ENCODE results near the gene NATD1.

NATD1 gene

DNA sequence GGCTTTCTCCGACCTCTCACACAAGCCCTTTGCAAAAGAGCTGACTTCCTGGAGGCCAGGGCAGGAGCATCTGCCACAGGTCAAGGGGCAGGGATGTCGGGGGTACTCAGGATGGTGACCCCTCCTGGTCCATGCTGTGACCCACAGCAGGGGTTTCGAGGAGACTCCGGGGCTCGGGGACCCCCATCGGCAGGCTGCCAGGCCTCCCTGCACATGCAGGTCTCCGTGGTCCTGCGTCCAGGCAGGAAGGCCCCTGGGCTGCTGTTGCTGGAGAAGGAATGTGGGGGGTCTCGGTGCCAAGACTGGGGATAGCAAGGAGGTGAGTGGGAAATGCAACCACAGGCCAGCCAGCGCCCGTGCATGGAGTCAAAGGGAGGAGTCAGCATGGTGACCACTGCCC is 11.6 kb downstream of the NATD1 start:
- in situ Hi-C loops (cut with HindIII; ENCODE audit: low sequenced_read_pairs): no loop called here

DNA sequence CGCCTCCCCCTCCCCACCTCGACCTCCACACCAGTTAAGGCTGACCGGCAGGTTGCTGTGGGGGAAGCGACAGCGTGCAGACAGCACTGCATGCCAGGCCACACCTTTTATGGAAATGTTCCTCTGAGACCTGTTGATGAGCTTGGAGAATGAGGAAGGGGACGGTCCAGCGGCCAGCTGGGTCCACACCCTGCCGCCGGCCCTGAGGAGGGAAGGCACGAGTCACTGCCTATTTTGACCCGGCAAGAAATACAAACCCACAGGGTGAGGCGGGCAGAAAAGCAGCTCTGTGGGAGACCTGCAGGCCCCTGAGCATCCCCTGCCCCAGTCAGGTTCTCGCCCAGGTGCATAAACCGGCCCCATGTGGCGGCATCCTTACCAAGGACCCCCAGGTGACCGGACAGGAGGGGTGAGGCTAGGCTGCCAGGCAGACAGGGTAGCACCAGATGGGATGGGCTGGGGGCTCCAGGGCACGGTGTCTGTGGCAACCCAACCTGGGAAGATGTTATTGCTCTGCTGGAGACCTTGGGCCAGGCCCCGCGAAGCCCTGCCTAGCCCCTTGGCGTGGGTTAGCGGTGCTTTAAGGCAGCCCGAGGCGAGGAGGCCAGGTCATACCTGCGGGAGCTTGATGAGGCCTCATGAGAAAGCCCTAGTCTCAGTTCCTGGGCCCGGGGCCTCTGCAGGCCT is 12.7 kb downstream of the NATD1 start:
- in situ Hi-C loops (cut with HindIII; ENCODE audit: low sequenced_read_pairs): no loop called here

More for the DNA sequence above, 11.6 kb downstream of the NATD1 start:
- H3K4me3 ChIP-seq (ENCODE audit: low read depth, low read length): no peak overlapping the region
- no peak for DNase-seq (ENCODE audit: low read depth)
- TF ChIP-seq, protein P1, sequence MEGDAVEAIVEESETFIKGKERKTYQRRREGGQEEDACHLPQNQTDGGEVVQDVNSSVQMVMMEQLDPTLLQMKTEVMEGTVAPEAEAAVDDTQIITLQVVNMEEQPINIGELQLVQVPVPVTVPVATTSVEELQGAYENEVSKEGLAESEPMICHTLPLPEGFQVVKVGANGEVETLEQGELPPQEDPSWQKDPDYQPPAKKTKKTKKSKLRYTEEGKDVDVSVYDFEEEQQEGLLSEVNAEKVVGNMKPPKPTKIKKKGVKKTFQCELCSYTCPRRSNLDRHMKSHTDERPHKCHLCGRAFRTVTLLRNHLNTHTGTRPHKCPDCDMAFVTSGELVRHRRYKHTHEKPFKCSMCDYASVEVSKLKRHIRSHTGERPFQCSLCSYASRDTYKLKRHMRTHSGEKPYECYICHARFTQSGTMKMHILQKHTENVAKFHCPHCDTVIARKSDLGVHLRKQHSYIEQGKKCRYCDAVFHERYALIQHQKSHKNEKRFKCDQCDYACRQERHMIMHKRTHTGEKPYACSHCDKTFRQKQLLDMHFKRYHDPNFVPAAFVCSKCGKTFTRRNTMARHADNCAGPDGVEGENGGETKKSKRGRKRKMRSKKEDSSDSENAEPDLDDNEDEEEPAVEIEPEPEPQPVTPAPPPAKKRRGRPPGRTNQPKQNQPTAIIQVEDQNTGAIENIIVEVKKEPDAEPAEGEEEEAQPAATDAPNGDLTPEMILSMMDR (IDR thresholded peaks at IDR 0.05; ENCODE audit: low read depth, low read length, missing control alignments): no peak

DNA sequence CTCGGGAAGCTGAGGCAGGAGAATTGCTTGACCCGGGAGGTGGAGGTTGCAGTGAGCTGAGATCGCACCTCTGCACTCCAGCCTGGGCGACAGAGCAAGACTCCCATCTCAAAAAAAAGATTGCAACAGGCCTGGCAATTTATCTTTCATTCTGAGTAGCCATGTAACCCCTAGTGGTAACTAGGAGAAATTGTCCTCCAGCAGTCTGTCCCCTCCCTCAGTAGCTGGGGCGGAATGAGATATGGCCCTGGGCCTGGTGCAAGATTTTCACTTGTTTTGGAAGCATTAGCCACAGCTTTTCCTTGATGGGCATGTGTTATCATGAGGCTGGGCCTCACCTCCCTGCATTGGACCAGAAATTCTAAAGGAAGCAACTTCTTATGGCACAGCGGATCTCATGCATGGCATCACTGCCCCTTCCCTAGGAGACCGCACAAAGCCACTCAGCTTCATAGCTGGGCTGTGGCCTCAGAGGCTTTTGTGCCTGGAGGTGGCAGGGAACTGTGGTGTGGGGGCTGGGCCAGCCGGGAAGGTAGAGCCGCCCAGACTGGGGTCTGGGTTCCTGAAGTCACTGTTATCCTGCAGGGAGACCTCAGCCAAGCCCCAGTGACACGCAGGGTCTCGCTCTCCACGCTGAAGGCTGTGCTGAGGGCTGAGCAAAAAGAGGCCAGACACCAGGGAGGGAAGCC is 13.4 kb downstream of the NATD1 start:
- no peak overlapping the region for H3K4me3 ChIP-seq (ENCODE audit: low read depth, low read length)
- DNase-seq (ENCODE audit: low read depth): no peak
- in situ Hi-C loops (cut with HindIII; ENCODE audit: low sequenced_read_pairs): no loop called here
- TF ChIP-seq, protein P1 (IDR thresholded peaks at IDR 0.05; ENCODE audit: low read depth, low read length, missing control alignments): peak; percentile 59

More for the DNA sequence above, 12.7 kb downstream of the NATD1 start:
- TF ChIP-seq, protein P1 (IDR thresholded peaks at IDR 0.05; ENCODE audit: low read depth, low read length, missing control alignments): no peak
- no peak for DNase-seq (ENCODE audit: low read depth)
- H3K4me3 ChIP-seq (ENCODE audit: low read depth, low read length): no peak overlapping the region

DNA sequence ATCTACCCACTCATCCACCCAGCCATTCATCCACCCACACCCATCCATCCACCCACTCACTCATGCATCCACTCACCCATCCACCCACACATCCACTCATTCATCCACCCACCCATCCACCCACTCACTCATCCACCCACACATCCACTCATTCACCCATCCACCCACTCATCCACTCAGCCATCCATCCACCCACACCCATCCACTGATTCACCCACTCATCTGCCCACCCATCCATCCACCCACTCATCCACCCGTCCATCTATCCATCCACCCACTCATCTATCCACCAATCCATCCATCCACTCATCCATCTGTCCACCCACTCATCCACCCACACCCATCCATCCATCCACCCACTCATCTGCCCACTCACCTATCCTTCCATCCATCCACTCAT is 17.3 kb downstream of the NATD1 start:
- in situ Hi-C loops (cut with HindIII; ENCODE audit: low sequenced_read_pairs): no loop called here
- DNase-seq (ENCODE audit: low read depth): no peak
- TF ChIP-seq, protein P1 (IDR thresholded peaks at IDR 0.05; ENCODE audit: low read depth, low read length, missing control alignments): no peak
- no peak overlapping the region for H3K4me3 ChIP-seq (ENCODE audit: low read depth, low read length)

DNA sequence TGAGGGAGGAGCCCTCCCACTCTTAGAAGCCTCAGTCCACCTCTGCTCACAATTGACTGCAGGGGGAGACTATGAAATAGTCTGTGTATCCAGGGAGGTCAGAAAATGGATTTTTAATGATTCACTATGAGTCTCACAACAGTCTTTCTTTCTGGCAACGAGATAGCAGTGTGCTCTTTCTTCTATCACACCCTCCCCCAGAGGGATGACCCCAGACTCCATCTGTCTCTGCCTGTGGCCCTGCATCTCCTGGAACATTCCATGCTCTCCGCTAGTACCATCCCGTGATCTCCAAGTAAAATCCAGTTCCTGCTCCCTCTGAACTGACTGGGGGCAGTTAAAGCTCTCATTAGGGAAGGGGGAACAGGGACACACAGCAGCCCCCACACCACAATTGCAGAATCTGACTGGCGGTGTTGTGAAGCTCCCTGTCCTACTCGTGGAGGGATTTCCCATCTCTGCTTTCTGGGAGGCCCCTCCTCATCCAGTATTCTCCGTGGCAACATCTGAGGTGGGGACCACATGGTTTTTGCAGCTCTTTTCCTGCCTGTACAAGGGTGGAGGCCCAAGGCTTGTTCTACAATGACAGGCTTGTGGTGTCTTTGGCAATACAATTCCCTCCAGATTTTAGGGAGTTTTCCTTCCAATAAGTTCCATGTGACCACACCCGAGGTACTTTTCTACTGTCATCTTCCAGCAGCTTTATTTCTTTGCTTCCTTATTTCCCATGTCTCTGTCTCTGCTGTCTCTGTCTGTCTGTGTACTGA is 19.4 kb downstream of the NATD1 start:
- no peak overlapping the region for H3K4me3 ChIP-seq (ENCODE audit: low read depth, low read length)
- DNase-seq (ENCODE audit: low read depth): no peak
- in situ Hi-C loops (cut with HindIII; ENCODE audit: low sequenced_read_pairs): no loop called here
- TF ChIP-seq, protein P1 (IDR thresholded peaks at IDR 0.05; ENCODE audit: low read depth, low read length, missing control alignments): no peak

DNA sequence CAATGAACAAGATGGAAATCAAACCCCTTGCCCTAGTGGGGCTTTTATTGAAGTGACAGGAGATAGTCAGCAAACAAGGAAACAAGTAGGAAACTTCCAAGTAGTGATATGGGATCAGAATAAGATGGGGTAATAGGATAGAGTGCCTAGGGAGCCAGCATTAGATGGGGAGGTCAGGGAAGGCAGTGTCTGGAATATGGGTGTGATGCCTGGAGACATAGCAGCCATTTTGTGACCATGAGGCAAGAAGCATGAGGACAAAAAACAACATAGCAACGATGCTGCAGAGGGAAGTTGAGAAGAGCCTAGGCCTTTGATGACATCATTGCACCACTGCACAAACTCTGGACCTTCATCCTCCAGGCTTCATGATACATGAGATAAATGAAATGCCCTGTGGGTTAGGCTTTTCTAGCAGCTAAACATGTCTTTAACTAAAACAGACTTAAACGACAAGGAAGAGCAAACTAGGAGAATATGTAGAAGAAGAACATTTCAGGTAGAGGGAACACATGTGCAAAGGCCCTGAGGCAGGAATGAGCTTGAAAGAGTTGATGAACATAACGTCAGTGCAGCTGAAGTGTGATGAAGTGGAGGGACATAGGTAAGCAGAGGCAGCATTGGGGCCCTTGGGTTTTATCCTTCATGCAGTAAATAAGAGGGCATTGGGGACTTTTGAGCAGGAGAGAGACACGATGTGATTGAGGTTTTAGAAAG is 21.0 kb downstream of the NATD1 start:
- no peak overlapping the region for H3K4me3 ChIP-seq (ENCODE audit: low read depth, low read length)
- no peak for DNase-seq (ENCODE audit: low read depth)
- in situ Hi-C loops (cut with HindIII; ENCODE audit: low sequenced_read_pairs): no loop called here
- TF ChIP-seq, protein P1 (IDR thresholded peaks at IDR 0.05; ENCODE audit: low read depth, low read length, missing control alignments): no peak
